ENCODE results near the gene TAB2.

TAB2 gene

GRCh38 chr6:149373511-149373910 is 56.0 kb downstream of the TAB2 start:
- no peak for DNase-seq

- no peak for DNase-seq
These were observed 62.5 kb downstream of the TAB2 start for GRCh38 chr6:149379977-149380376.

- DNase-seq: no peak
These were observed 63.0 kb downstream of the TAB2 start for GRCh38 chr6:149380523-149380922.

GRCh38 chr6:149383371-149383770 is 65.9 kb downstream of the TAB2 start:
- DNase-seq: no peak

GRCh38 chr6:149384464-149384863 is 67.0 kb downstream of the TAB2 start:
- no peak for DNase-seq

- DNase-seq: no peak
These were observed 68.6 kb downstream of the TAB2 start for GRCh38 chr6:149385998-149386646.

GRCh38 chr6:149387779-149388512 is 70.4 kb downstream of the TAB2 start:
- no peak for DNase-seq

GRCh38 chr6:149389509-149390297 is 72.2 kb downstream of the TAB2 start:
- DNase-seq: no peak

GRCh38 chr6:149392093-149392492 is 74.6 kb downstream of the TAB2 start:
- no peak for DNase-seq

GRCh38 chr6:149392535-149392934 is 75.0 kb downstream of the TAB2 start:
- DNase-seq: no peak

GRCh38 chr6:149393002-149393679 is 75.6 kb downstream of the TAB2 start:
- no peak for DNase-seq

GRCh38 chr6:149395185-149395584 is 77.7 kb downstream of the TAB2 start:
- no peak for DNase-seq

GRCh38 chr6:149397384-149397783 is 79.9 kb downstream of the TAB2 start:
- no peak for DNase-seq

- DNase-seq: no peak
These were observed 82.5 kb downstream of the TAB2 start, which contains the start of gene SUMO4 for GRCh38 chr6:149400050-149400449. SUMO4 (plus strand) TSS chr6:149400262; CDS start chr6:149400392, 130 bp downstream.

GRCh38 chr6:149403534-149403933 is 86.0 kb downstream of the TAB2 start:
- DNase-seq: no peak

- no peak for DNase-seq
These were observed 88.6 kb downstream of the TAB2 start for GRCh38 chr6:149405823-149406765.

GRCh38 chr6:149409617-149410016 is 92.1 kb downstream of the TAB2 start:
- DNase-seq: no peak

- no peak for DNase-seq
These were observed 93.0 kb downstream of the TAB2 start for GRCh38 chr6:149410557-149410956.

- no peak for DNase-seq
These were observed 96.5 kb downstream of the TAB2 start for GRCh38 chr6:149414009-149414408.

GRCh38 chr6:149414821-149415220 is 97.3 kb downstream of the TAB2 start:
- no peak for DNase-seq

GRCh38 chr6:149419696-149420404 is 102.3 kb downstream of the TAB2 start:
- no peak for DNase-seq

Measured in effector CD8-positive, alpha-beta T cell (primary cell).